Measurements from ENCODE around the gene ABHD12B. TPM values are rescaled to one million over a fixed set of nuclear protein-coding genes. Genes with fewer than 3 reads are reported as not detected.
A peak's percentile ranks its signal among the peaks of the same experiment; 100 is the strongest.

The ABHD12B gene
- total RNA-seq, 1 experiment from 2014 or later = not detected

GRCh38 chr14:50860478-50861086 lies 11.3 kb upstream of the ABHD12B start:
- intact Hi-C loops (cut with micrococcal nuclease; ENCODE audit: unreplicated experiment) = loop anchor here (5.0 kb wide), 1 partner anchor 258 kb away; no protein-coding TSS in a partner anchor
- Mint-ChIP-seq H3K9me3 (ENCODE audit: low read depth, unreplicated experiment) (no peaks in the 10 kb centered on the region), H3K36me3 (ENCODE audit: insufficient read depth, unreplicated experiment) (peaks cover 7% of the 10 kb centered on the region), H3K27me3 (ENCODE audit: unreplicated experiment) (no peaks in the 10 kb centered on the region), H3K4me3 (ENCODE audit: low read depth, unreplicated experiment) (peak overlapping the region; percentile 67), H3K27ac (ENCODE audit: unreplicated experiment) (no peak overlapping the region), H3K4me1 (ENCODE audit: low read depth, unreplicated experiment) (no peaks in the 10 kb centered on the region)
- peak; percentile 55 for TF ChIP-seq CTCF (IDR thresholded peaks at IDR 0.05; ENCODE audit: unreplicated experiment)
- DNase-seq = peak; percentile 84
- no TSS peak for BruUV-seq (replicated peaks)
- CTCF ChIA-PET = interaction anchor here (0.7 to 1.9 kb wide), 18 partner anchors 8 to 928 kb away, joined by 3 to 17 read pairs (median 4); partner anchors contain the start of genes NIN and PYGL

- CTCF ChIA-PET = no interaction called here
- Mint-ChIP-seq H3K4me3 (ENCODE audit: low read depth, unreplicated experiment) (no peak overlapping the region), H3K36me3 (ENCODE audit: insufficient read depth, unreplicated experiment) (peaks cover 7% of the 10 kb centered on the region), H3K27me3 (ENCODE audit: unreplicated experiment) (peaks cover 7% of the 10 kb centered on the region), H3K9me3 (ENCODE audit: low read depth, unreplicated experiment) (no peaks in the 10 kb centered on the region), H3K27ac (ENCODE audit: unreplicated experiment) (no peak overlapping the region), H3K4me1 (ENCODE audit: low read depth, unreplicated experiment) (no peaks in the 10 kb centered on the region)
- intact Hi-C loops (cut with micrococcal nuclease; ENCODE audit: unreplicated experiment) = loop anchor here (5.0 kb wide), 1 partner anchor 260 kb away; no protein-coding TSS in a partner anchor
- no peak for TF ChIP-seq CTCF (IDR thresholded peaks at IDR 0.05; ENCODE audit: unreplicated experiment)
- DNase-seq = no peak
- BruUV-seq (replicated peaks) = no TSS peak
Measured at GRCh38 chr14:50862036-50862570, 9.8 kb upstream of the ABHD12B start.

- Mint-ChIP-seq H3K4me3 (ENCODE audit: low read depth, unreplicated experiment) (no peak overlapping the region), H3K27me3 (ENCODE audit: unreplicated experiment) (peaks cover 9% of the 10 kb centered on the region)
Measured at GRCh38 chr14:50864237-50864636, 7.6 kb upstream of the ABHD12B start.

GRCh38 chr14:50864946-50865345 lies 6.9 kb upstream of the ABHD12B start:
- Mint-ChIP-seq H3K9me3 (ENCODE audit: low read depth, unreplicated experiment) (no peaks in the 10 kb centered on the region), H3K27me3 (ENCODE audit: unreplicated experiment) (peaks cover 16% of the 10 kb centered on the region), H3K4me3 (ENCODE audit: low read depth, unreplicated experiment) (no peak overlapping the region), H3K27ac (ENCODE audit: unreplicated experiment) (no peak overlapping the region), H3K4me1 (ENCODE audit: low read depth, unreplicated experiment) (no peaks in the 10 kb centered on the region), H3K36me3 (ENCODE audit: insufficient read depth, unreplicated experiment) (peaks cover 6% of the 10 kb centered on the region)
- intact Hi-C loops (cut with micrococcal nuclease; ENCODE audit: unreplicated experiment) = loop anchor here (5.0 kb wide), 1 partner anchor 263 kb away; no protein-coding TSS in a partner anchor
- CTCF ChIA-PET = no interaction called here
- no peak for TF ChIP-seq CTCF (IDR thresholded peaks at IDR 0.05; ENCODE audit: unreplicated experiment)
- BruUV-seq (replicated peaks) = no TSS peak
- no peak for DNase-seq

More at GRCh38 chr14:50864237-50864636, 7.6 kb upstream of the ABHD12B start:
- intact Hi-C loops (cut with micrococcal nuclease; ENCODE audit: unreplicated experiment) = loop anchor here (5.0 kb wide), 1 partner anchor 262 kb away; no protein-coding TSS in a partner anchor
- TF ChIP-seq CTCF (IDR thresholded peaks at IDR 0.05; ENCODE audit: unreplicated experiment) = no peak
- BruUV-seq (replicated peaks) = no TSS peak
- DNase-seq = no peak
- Mint-ChIP-seq H3K27ac (ENCODE audit: unreplicated experiment) (no peak overlapping the region), H3K4me1 (ENCODE audit: low read depth, unreplicated experiment) (no peaks in the 10 kb centered on the region), H3K9me3 (ENCODE audit: low read depth, unreplicated experiment) (no peaks in the 10 kb centered on the region), H3K36me3 (ENCODE audit: insufficient read depth, unreplicated experiment) (peaks cover 7% of the 10 kb centered on the region)
- CTCF ChIA-PET = no interaction called here
